K562 (cell line): ENCODE results near the gene UBE2L6. TPM values are rescaled to one million over a fixed set of nuclear protein-coding genes. Genes with fewer than 3 reads are reported as not detected.
A peak's percentile ranks its signal among the peaks of the same experiment; 100 is the strongest.

Source experiments
- FOXJ2 ChIP-seq: fragments of 200-800 bp; sonication (Bioruptor generic); IDR thresholded peaks from 2 replicates; pipeline ENCODE4 v1.6.1; 2016; ENCODE audit warnings: missing genetic modification characterization, missing compliant biosample characterization
- IFI16 ChIP-seq: fragments of 250-450 bp; sonication (Bioruptor Pico); IDR thresholded peaks from 2 replicates; pipeline ENCODE4 v2.1.2; 2022; ENCODE audit warnings: mild to moderate bottlenecking, inconsistent platforms
- MYC ChIP-seq, 2 experiments: fragments of 250-450 bp in 1 of 2; sonication (Bioruptor Pico) in 1 of 2; IDR thresholded peaks; 2 replicates each; pipeline versions ENCODE4 v1.5.1 to v1.6.1; 2012 to 2021; ENCODE audit warnings: low read depth in 2 of 2, borderline replicate concordance in 1 of 2, improper control_type of control experiment in 1 of 2, low read length in 1 of 2, mild to moderate bottlenecking in 1 of 2, moderate library complexity in 1 of 2
- PKNOX1 ChIP-seq: fragments of 450-650 bp; IDR thresholded peaks from 2 replicates; pipeline ENCODE4 v1.6.1; 2016
- RAD21 ChIP-seq, 2 experiments: fragments of 250-450 bp in 1 of 2; fragments of 450-650 bp in 1 of 2; sonication (Bioruptor Pico) in 1 of 2; formaldehyde crosslinking in 1 of 2; IDR thresholded peaks in 1 of 2; conservative IDR thresholded peaks in 1 of 2; 2 replicates each; pipeline versions ENCODE4 v1.4.0 to v1.8.0; 2020 to 2022; ENCODE audit warnings: mild to moderate bottlenecking in 2 of 2, moderate library complexity in 1 of 2
- RREB1 ChIP-seq: fragments of 250-450 bp; sonication (Bioruptor Pico); IDR thresholded peaks from 2 replicates; pipeline ENCODE4 v1.4.0; 2020
- SAP30 ChIP-seq: fragments of 200-600 bp; sonication (generic); IDR thresholded peaks from 2 replicates; pipeline ENCODE4 v1.6.1; 2012; ENCODE audit warnings: borderline replicate concordance, low read depth, mild to moderate bottlenecking, moderate library complexity, low read length, control low read depth, inconsistent platforms; ENCODE audit not compliant: insufficient read depth, poor library complexity, severe bottlenecking
- SIX5 ChIP-seq, 2 experiments: IDR thresholded peaks; 2 replicates each; pipeline ENCODE4 v1.6.1; 2011; ENCODE audit warnings: low read length in 2 of 2, borderline replicate concordance in 1 of 2, low read depth in 1 of 2, mild to moderate bottlenecking in 1 of 2, moderate library complexity in 1 of 2; ENCODE audit not compliant: insufficient read depth in 1 of 2
- THRAP3 ChIP-seq: fragments of 450-650 bp; IDR thresholded peaks from 2 replicates; pipeline ENCODE4 v1.6.1; 2016; ENCODE audit warnings: mild to moderate bottlenecking, inconsistent platforms, borderline replicate concordance
- polyA plus RNA-seq, 8 experiments: library from polyadenylated mRNA; depleted of rRNA in 4 of 8; stranded (reverse) in 5 of 8; unstranded in 3 of 8; fragments of >200 nt; fragmentation: Nextera tagmentation in 2 of 8; fragmentation: Illumina TruSeq in 1 of 8; extraction: Ambion mirVana in 2 of 8; extraction: Trizol in 1 of 8; gene quantifications; 2 replicates each; pipeline versions ENCODE4 v1.2.1 to v1.2.3, GENCODE V29; 2011 to 2014; ENCODE audit warnings: inconsistent platforms in 1 of 8, missing spikeins in 1 of 8
- total RNA-seq, 7 experiments: library from RNA; depleted of rRNA in 6 of 7; stranded (reverse); fragments of >200 nt in 6 of 7; fragmentation: Illumina TruSeq in 2 of 7; extraction: Trizol in 2 of 7; gene quantifications; 2 replicates each; pipeline versions ENCODE4 v1.2.1 to v1.2.3, GENCODE V29; 2011 to 2021; ENCODE audit warnings: low replicate concordance in 1 of 7
- TF ChIP-seq, protein P1 (sequence below), 2 experiments: fragments of 450-650 bp in 1 of 2; sonication (generic) in 1 of 2; formaldehyde crosslinking in 1 of 2; IDR thresholded peaks in 1 of 2; conservative IDR thresholded peaks in 1 of 2; 2 replicates each; pipeline versions ENCODE4 v1.6.1 to v1.8.1; 2016 to 2023; ENCODE audit warnings: mild to moderate bottlenecking in 2 of 2, moderate library complexity in 2 of 2, inconsistent platforms in 1 of 2, missing genetic modification reagents in 1 of 2
- TF ChIP-seq, protein P2 (sequence below), 3 experiments: fragments of 200-800 bp in 1 of 3; sonication (Bioruptor generic) in 1 of 3; sonication (generic) in 1 of 3; formaldehyde crosslinking in 1 of 3; IDR thresholded peaks; 2 replicates each; pipeline versions ENCODE4 v1.6.1 to v1.8.0; 2016 to 2022; ENCODE audit warnings: mild to moderate bottlenecking in 2 of 3, missing compliant biosample characterization in 2 of 3, missing genetic modification characterization in 2 of 3, missing genetic modification reagents in 1 of 3
- TF ChIP-seq, protein P3 (sequence below): fragments of 250-450 bp; sonication (Bioruptor Pico); IDR thresholded peaks from 2 replicates; pipeline ENCODE4 v1.8.0; 2022; ENCODE audit warnings: inconsistent platforms, mild to moderate bottlenecking, moderate library complexity, borderline replicate concordance

The UBE2L6 gene
- total and polyA plus RNA-seq, 9 of the 15 experiments (the other 6 are each of a cell fraction or from before 2014, with no cell fraction given), result 5.9 to 24.9 (median 9.7) TPM

- TF ChIP-seq RREB1 (CRISPR knock-in tag) (no peak), THRAP3 (no peak), FOXJ2 (no peak), RAD21 (CRISPR knock-in tag; conservative IDR thresholded peaks at IDR 0.05 in 1 of 2, IDR thresholded peaks at IDR 0.05 in 1 of 2) (peak; percentile 19 to 50; a peak in 3 of 4 replicates), PKNOX1 (peak; percentile 61), SIX5 (IDR thresholded peaks at IDR 0.05; ENCODE audit: borderline replicate concordance in 1 of 2, insufficient read depth in 1 of 2, low read depth in 1 of 2, low read length in 2 of 2) (no peak), SAP30 (peak; percentile 97), MYC (IDR thresholded peaks at IDR 0.05; ENCODE audit: low read depth, low read length) (peak; percentile 90), MYC (CRISPR knock-in tag; IDR thresholded peaks at IDR 0.05; ENCODE audit: borderline replicate concordance, low read depth) (peak; percentile 79; the same call in 1 of the 2 replicates), IFI16 (CRISPR knock-in tag) (no peak)
- TF ChIP-seq, protein P1, sequence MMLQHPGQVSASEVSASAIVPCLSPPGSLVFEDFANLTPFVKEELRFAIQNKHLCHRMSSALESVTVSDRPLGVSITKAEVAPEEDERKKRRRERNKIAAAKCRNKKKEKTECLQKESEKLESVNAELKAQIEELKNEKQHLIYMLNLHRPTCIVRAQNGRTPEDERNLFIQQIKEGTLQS (IDR thresholded peaks at IDR 0.05), result no peak
- TF ChIP-seq, protein P1 (CRISPR knock-in tag; conservative IDR thresholded peaks at IDR 0.05), result 0 out of 2 replicates have a peak, but pooled peaks have one; percentile 62
- TF ChIP-seq, protein P2, sequence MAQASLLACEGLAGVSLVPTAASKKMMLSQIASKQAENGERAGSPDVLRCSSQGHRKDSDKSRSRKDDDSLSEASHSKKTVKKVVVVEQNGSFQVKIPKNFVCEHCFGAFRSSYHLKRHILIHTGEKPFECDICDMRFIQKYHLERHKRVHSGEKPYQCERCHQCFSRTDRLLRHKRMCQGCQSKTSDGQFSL (CRISPR knock-in tag; IDR thresholded peaks at IDR 0.05), result no peak
- TF ChIP-seq, protein P2 (tag; IDR thresholded peaks at IDR 0.05), result no peak
- TF ChIP-seq, protein P3, sequence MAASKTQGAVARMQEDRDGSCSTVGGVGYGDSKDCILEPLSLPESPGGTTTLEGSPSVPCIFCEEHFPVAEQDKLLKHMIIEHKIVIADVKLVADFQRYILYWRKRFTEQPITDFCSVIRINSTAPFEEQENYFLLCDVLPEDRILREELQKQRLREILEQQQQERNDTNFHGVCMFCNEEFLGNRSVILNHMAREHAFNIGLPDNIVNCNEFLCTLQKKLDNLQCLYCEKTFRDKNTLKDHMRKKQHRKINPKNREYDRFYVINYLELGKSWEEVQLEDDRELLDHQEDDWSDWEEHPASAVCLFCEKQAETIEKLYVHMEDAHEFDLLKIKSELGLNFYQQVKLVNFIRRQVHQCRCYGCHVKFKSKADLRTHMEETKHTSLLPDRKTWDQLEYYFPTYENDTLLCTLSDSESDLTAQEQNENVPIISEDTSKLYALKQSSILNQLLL (CRISPR knock-in tag), result no peak
Observed at GRCh38 chr11:57530596-57531507, 36.6 kb downstream of the UBE2L6 start, which contains the start of gene TIMM10 (continued).
